MCF 10A (cell line): ENCODE data around the gene LETM1. TPM values are rescaled to one million over a fixed set of nuclear protein-coding genes. Genes with fewer than 3 reads are reported as not detected.

ENCODE experiments used
- BruUV-seq: library from RNA; stranded (reverse); fragments of 400-500 nt; replicated peaks from 2 replicates; lab custom pipeline; 2021; lab: Mats Ljungman, UMichigan
- CTCF ChIA-PET: fragments of 300-600 bp; sonication (Branson Sonifier 250); formaldehyde crosslinking; extraction: SDS; loops from one replicate; lab custom pipeline; 2021; ENCODE audit warnings: antibody characterized with exemption, inconsistent platforms; lab: Yijun Ruan, JAX
- POLR2A ChIA-PET: fragments of 300-600, 350-650 bp; sonication (Branson Sonifier 250); formaldehyde crosslinking; extraction: SDS; loops from one replicate; lab custom pipeline; 2020; ENCODE audit warnings: antibody characterized with exemption, inconsistent platforms; lab: Yijun Ruan, JAX
- DNase-seq: peaks from one replicate; pipeline ENCODE4 v3.0.0-alpha.2; 2018; ENCODE audit not compliant: unreplicated experiment
- H3K27ac Mint-ChIP-seq: one replicate; pipeline ENCODE4 v1.8.0; 2022; ENCODE audit warnings: mild to moderate bottlenecking, low read depth, mixed read lengths; ENCODE audit not compliant: unreplicated experiment
- H3K27me3 Mint-ChIP-seq: one replicate; pipeline ENCODE4 v1.8.0; 2022; ENCODE audit warnings: mixed read lengths; ENCODE audit not compliant: insufficient read depth, unreplicated experiment
- H3K36me3 Mint-ChIP-seq: one replicate; pipeline ENCODE4 v1.8.0; 2022; ENCODE audit warnings: mild to moderate bottlenecking, moderate library complexity, mixed read lengths; ENCODE audit not compliant: insufficient read depth, unreplicated experiment
- H3K4me1 Mint-ChIP-seq: one replicate; pipeline ENCODE4 v1.8.0; 2022; ENCODE audit warnings: mixed read lengths; ENCODE audit not compliant: insufficient read depth, unreplicated experiment
- H3K4me3 Mint-ChIP-seq: one replicate; pipeline ENCODE4 v1.8.0; 2022; ENCODE audit warnings: mild to moderate bottlenecking, moderate library complexity, mixed read lengths; ENCODE audit not compliant: unreplicated experiment
- H3K9me3 Mint-ChIP-seq: one replicate; pipeline ENCODE4 v1.8.0; 2022; ENCODE audit warnings: mixed read lengths; ENCODE audit not compliant: unreplicated experiment
- CTCF ChIP-seq: fragments of 200-600 bp; IDR thresholded peaks from one replicate; pipeline ENCODE4 v1.8.0; 2022; ENCODE audit warnings: antibody characterized with exemption, mild to moderate bottlenecking; ENCODE audit not compliant: unreplicated experiment
- intact Hi-C: fragments of 100-400 bp; cut with micrococcal nuclease; formaldehyde crosslinking; loops from 2 replicates; pipeline ENCODE4 v1.14.1; 2022
- total RNA-seq: library from RNA; stranded (reverse); gene quantifications from 2 replicates; pipeline ENCODE4 v1.2.3, GENCODE V29; 2022

Gene LETM1
- total RNA-seq, 1 experiment from 2014 or later, result 85.0 TPM

- no peak overlapping the region for H3K27ac Mint-ChIP-seq
- no peak overlapping the region for H3K4me3 Mint-ChIP-seq
- no peaks in the 10 kb centered on the region for H3K4me1 Mint-ChIP-seq
- no peaks in the 10 kb centered on the region for H3K9me3 Mint-ChIP-seq
- POLR2A ChIA-PET, result no interaction called here
- intact Hi-C loops, result no loop called here
- TF ChIP-seq CTCF, result no peak
- no peak for DNase-seq
- no peaks in the 10 kb centered on the region for H3K27me3 Mint-ChIP-seq
- CTCF ChIA-PET, result no interaction called here
- BruUV-seq, result no TSS peak
- H3K36me3 Mint-ChIP-seq, result peaks cover 68% of the 10 kb centered on the region
Measured at GRCh38 chr4:1824746-1825145, 31.2 kb downstream of the LETM1 start.

- H3K4me1 Mint-ChIP-seq, result no peaks in the 10 kb centered on the region
- H3K27me3 Mint-ChIP-seq, result no peaks in the 10 kb centered on the region
- ChIA-PET POLR2A (no interaction called here), CTCF (no interaction called here)
- H3K9me3 Mint-ChIP-seq, result no peaks in the 10 kb centered on the region
- BruUV-seq, result no TSS peak
- TF ChIP-seq CTCF, result no peak
- H3K27ac Mint-ChIP-seq, result no peak overlapping the region
- peaks cover 77% of the 10 kb centered on the region for H3K36me3 Mint-ChIP-seq
- DNase-seq, result no peak
- intact Hi-C loops, result no loop called here
- no peak overlapping the region for H3K4me3 Mint-ChIP-seq
Measured at GRCh38 chr4:1823545-1823932, 32.4 kb downstream of the LETM1 start.

GRCh38 chr4:1822568-1823544, 33.1 kb downstream of the LETM1 start:
- TF ChIP-seq CTCF, result no peak
- ChIA-PET CTCF (interaction anchor here (1.1 to 1.4 kb wide), 3 partner anchors 13 to 76 kb away, joined by 3 to 6 read pairs (median 6); no protein-coding TSS in a partner anchor), POLR2A (no interaction called here)
- no peaks in the 10 kb centered on the region for H3K9me3 Mint-ChIP-seq
- DNase-seq, result no peak
- peaks cover 84% of the 10 kb centered on the region for H3K36me3 Mint-ChIP-seq
- H3K4me3 Mint-ChIP-seq, result no peak overlapping the region
- no peaks in the 10 kb centered on the region for H3K4me1 Mint-ChIP-seq
- no peak overlapping the region for H3K27ac Mint-ChIP-seq
- no TSS peak for BruUV-seq
- intact Hi-C loops, result no loop called here
- H3K27me3 Mint-ChIP-seq, result no peaks in the 10 kb centered on the region

- POLR2A ChIA-PET, result no interaction called here
Measured at GRCh38 chr4:1821679-1822567, 34.0 kb downstream of the LETM1 start.

More at GRCh38 chr4:1821679-1822567, 34.0 kb downstream of the LETM1 start:
- no TSS peak for BruUV-seq
- CTCF ChIA-PET, result interaction anchor here (1.1 to 1.4 kb wide), 3 partner anchors 12 to 75 kb away, joined by 3 to 6 read pairs (median 6); no protein-coding TSS in a partner anchor
- no peak for TF ChIP-seq CTCF
- Mint-ChIP-seq H3K36me3 (peaks cover 91% of the 10 kb centered on the region), H3K27me3 (no peaks in the 10 kb centered on the region), H3K4me1 (no peaks in the 10 kb centered on the region), H3K9me3 (no peaks in the 10 kb centered on the region), H3K4me3 (no peak overlapping the region), H3K27ac (no peak overlapping the region)
- no peak for DNase-seq
- intact Hi-C loops, result no loop called here
